Left renal cortex interstitium (tissue), 4 donors: ENCODE results near the gene ATP6V0C. TPM values are rescaled to one million over a fixed set of nuclear protein-coding genes. Genes with fewer than 3 reads are reported as not detected.
A peak's percentile ranks its signal among the peaks of the same experiment; 100 is the strongest.

Experiments
- DNase-seq, 4 donors: peaks; one replicate each; pipeline ENCODE4 v3.0.0-alpha.2; 2013; ENCODE audit warnings: low read depth in 4 of 4, low spot score in 2 of 4, missing footprints in 1 of 4
- polyA plus RNA-seq, 4 donors: library from polyadenylated mRNA; unstranded; fragments of 120-200 nt; gene quantifications; one replicate each; pipeline ENCODE4 v1.2.1, GENCODE V29; 2013; ENCODE audit not compliant: insufficient read length in 4 of 4

The ATP6V0C gene
- polyA plus RNA-seq = 100 to 1,000 TPM; 156 to 274 (median 248) TPM

DNA sequence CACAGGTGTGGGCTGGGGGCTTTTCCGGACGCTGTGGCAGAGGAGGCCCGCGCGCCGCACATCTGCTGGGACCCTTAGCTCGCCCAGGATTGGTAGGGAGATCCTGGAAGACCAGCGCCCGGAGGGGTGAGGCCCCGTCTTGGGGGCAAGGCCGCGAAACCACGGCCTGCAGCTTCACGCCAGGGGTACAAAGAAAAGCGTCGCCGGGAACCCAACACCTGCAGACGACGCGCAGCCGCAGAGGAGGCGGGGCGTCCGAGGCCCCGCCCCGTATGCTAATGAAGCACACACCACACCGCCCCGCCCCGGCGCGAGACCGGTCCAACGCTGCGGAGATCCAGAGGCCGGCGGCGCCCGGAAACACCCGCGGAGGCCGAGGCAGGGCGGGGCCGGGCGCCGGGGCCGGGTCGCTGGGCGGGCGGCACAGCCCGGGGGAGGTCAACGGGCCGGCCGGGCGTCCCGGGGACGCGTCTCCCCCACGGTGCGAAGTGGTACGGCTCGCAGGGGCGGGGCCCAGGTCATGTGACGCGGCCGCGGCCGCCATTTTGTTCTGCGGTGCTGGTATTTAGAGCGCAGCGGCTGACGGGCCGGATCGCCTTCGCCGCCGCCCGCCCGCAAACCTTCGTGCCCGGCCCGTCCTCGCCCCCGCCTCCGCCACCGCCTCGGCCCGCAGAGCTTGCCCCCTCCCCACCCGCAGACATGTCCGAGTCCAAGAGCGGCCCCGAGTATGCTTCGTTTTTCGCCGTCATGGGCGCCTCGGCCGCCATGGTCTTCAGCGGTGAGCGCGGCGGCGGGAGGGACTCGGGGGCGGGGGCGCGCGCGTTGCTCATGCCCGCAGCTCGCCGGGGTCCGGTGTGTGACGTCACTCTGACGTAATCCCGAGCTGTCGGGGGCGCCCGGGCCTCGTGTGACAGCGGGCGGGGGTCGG lies at the start of gene ATP6V0C:
Gene ATP6V0C (plus strand): TSS at position 548 of the 928 bp plus-strand sequence. CDS start 152 bp downstream, at position 700.
- DNase-seq = peak in 2 of 4 donors; percentile 84 to 87

DNA sequence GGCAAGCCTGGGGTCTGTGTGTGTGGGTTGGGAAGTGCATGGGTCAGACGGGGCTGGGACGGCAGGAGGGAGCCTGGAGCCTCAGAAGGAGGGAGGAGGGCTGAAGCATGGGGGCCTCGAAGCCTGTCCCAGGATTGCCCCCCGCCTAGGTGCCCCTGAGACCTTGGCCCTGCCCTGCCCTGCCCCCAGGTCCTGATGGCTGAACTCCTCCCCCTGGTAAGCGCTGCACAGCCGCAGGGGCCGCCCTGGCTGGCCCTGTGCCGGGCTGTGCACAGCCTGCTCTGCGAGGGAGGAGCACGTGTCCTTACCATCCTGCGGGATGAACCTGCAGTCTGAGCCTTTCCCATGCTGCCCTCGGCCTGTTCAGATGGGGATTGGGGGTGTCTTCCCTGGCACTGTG lies 49.4 kb upstream of the ATP6V0C start:
- DNase-seq = no peak

DNA sequence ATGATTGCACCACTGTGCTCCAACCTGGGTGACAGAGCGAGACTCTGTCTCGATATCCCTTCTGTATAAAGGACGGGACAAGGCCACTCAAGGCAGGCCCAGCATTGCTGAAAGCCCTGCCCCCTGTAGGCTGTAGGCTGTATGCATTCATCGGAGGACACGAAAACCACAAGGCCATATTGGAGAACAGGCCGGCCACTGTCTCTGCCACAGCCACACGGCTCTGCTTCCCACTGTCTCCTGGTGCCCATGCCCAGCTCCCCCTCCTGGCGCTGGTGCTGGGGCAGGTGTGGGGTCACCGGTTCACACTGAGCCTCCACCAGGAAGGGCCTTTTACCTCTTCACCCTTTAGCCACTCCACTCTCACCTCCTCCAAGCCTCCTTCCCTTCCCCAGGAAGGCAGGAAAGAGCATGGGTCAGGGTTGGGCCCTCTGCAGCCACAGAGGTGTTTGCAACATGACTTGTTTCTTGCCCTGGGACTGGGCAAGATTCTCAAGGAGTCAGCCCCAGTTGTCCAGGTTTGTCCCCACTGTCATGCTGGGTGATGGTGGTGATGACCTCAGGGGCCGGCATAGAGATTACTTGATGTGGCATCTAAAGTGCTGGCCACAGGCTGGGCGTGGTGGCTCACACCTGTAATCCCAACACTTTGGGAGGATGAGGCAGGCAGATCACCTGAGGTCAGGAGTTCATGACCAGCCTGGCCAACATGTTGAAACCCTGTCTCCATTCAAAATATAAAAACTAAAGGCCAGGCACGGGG lies 47.9 kb upstream of the ATP6V0C start:
- DNase-seq = no peak

DNA sequence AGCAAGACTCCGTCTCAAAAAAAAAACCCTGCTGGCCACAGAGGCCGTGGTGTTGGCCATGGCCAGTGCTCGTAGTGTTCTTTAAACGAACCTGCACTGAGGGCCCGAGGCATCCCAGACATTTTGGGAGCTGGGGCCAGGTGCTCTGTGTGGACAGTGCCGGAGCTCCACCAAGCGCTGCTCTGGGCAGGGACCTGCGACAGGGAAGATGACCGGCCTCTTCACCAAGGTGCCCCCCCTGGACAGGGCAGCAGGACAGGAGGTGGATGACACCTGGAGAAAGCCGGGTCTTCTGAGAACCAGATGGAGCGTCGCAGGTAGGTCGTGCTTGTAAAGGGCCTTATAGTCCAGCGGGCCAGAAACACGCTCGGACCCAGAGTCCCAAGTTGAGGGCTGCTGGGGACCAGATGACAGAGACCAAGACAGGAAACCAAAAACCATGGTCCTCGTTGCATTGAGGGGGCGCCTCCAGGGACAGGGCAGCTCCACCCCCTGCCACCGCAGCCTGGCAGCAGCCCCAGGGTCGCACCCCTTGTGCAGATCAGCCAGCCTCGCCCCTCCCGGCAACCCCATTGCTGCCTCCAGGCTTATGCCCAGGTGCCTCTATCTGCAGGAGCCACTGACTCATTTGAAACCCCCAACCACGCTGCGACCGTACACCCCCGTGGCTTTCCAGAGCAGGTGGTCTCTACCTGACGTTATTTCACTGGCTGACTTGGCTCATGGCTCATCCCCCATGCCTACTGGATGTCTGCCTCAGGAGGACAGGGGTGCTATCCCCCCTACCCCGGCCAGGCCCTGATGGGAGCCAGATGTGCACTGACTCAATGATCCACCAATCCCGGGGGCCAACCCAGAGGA lies 46.9 kb upstream of the ATP6V0C start:
- DNase-seq = no peak

DNA sequence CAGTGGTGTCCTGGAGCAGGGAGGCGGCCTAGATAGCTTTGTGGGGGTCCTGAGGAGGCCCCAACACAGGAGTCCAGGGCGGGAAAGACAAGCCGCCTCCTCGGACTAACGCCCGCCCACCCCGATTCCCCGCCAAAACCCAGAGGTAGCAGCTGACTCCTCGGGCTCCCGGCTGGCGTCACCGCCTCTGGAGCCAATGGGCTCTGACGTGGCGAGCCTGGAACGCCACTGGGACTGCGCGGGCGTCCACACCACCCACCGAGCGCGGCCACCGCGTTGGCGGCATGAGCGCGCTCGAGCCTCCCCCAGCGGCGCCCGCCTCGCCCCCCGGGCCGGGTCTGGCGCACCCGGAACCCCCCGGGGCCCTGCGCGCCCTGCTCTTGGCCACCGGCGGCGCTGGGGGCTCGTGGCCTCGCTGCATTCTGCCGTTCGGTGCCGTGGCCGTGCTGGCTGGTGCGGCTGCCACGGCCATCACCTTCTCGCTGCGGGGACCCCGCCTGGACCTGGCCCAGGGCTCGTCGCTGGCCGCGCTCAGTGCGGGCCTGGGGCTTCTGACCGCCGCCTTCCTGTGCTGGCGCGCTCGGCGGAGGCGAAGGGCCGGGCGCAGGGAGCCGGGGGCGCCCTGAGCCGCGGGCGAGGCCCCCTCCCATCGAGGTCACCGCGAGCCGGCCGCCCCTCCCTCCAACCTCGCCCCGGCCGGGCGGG lies 46.1 kb upstream of the ATP6V0C start:
- no peak for DNase-seq

DNA sequence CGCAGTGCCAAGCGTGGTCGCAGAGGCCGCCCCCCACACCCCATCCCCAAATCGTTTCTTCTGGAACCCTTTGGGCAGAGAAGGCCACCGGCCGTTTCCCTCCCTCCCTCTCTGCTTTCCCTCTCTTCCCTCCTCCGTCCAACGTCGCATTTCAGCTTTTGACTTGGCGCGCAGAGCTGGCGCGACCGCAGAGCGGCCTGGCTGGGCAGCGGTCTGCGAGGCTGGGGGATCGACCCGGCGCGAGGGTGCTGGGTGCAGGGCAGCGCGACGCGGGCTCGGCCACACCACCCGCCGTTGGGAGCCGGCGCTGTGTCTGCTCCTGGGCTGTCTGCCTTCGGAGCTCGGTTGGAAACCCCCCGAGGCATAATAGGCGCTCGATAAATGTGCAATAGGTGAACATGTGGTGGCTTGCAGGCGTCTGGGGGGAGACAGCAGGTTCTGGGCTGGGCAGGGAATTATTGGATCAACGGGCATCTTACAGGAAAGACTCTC lies 45.5 kb upstream of the ATP6V0C start:
- DNase-seq = no peak

DNA sequence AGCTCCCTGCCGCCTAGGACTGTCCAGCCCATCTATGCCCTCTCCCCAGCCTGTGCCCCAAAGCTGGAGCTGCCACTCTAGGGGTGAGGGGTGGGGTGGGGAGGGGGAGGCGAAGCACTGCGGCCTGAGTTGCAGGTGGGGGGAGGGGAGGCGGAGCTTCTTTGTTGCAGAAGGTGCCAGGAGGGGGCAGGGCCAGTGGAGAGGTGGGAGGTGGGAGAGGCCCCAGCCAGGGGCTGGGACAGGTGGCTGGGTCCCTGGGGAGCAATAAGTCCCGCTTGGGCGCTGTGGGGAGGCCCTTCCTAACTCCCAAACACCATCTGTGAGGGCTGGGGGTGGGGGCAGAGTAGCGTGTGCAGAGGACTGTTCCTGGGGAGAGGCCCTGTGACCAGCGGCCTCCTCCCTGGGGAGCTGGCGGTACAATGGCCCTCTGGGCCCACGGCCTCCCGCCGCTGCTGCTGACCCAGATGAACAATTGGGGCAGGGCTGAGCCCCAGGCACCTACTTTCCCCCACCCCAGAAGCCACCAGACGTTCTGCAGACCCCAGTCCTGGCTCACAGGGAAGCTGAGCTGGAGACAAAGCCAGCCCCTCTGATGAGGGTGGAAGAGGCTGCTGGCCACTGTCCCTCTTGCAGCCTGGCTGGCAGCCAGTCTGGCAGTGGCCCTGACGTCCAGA lies 44.9 kb upstream of the ATP6V0C start:
- no peak for DNase-seq

DNA sequence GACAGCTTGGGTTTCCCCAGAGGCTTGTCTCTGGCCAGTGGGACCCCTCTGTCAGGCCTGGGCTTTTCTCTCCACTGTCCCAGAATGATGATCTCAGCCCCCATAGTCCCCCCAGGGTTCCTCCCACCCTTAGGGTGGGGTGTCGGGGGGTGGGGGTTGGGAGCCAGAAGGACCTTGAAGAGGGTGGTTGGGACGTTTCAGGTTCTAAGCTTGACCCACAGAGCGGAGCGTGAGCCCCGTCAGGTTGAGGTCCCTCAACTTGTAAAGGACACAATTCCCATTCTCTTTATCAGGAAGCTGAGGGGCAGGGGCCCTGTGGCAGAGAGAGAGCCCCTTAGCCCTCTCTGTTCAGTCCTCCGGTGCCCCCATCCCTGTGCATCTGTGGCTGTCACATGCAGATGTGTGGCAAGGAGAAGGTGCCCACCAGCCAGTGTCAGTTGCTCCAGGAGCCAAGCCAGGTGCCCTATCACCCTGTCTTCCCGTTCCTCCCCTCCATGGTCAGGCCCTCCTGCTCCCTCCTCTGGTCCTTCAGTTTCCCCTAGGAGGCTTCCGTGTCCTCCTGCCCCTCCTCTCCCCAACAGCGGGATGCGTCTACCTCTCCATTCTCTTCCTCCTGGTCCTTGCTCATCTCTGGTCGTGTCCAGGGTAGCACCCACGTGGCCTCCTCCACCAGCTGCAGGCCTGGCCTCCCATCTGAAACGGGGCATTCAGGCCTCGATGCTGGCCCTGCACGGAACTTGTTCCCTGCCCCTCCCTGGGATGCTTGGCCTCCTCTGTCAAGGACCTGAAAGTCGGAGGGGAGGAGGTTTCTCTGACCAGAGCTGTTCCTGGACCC lies 44.1 kb upstream of the ATP6V0C start:
- no peak for DNase-seq

DNA sequence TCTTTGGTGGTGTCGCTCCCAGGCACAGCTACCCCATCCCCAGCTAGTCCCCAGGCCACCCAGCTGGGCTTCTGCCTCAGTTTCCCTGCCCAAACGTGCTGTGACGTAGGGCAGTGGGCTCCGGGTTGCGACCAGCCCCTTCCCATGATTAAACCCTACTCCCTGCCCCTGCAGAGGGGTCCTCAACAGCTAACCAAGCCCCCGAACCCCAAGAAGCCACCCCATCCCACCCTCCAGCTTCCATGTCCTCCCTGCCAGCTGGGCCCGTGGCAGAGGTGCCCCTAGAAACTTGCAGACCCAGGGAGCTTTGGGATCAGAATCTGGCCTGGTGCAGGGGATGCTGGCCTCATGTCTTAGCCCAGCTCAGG lies 43.5 kb upstream of the ATP6V0C start:
- DNase-seq = no peak

DNA sequence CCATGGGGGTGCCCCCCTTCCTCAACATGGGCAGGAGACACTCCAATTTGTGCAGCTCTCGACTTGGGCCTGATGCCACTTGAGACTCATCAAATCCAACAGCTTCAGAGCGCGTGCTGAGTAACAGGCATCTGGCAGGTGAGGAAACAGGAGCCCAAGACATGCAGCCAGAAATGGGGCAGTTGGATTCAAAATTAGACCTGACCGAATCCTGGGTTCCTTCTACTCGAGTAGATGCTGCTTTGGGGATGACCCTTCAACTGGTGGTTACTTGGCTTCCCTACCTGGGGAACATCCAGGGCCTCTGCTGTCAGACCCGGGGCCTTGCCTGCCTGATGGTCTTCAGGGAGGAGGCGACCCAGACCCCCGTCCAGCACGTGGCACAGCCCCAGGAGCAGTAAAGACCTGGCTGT lies 43.1 kb upstream of the ATP6V0C start:
- DNase-seq = no peak

DNA sequence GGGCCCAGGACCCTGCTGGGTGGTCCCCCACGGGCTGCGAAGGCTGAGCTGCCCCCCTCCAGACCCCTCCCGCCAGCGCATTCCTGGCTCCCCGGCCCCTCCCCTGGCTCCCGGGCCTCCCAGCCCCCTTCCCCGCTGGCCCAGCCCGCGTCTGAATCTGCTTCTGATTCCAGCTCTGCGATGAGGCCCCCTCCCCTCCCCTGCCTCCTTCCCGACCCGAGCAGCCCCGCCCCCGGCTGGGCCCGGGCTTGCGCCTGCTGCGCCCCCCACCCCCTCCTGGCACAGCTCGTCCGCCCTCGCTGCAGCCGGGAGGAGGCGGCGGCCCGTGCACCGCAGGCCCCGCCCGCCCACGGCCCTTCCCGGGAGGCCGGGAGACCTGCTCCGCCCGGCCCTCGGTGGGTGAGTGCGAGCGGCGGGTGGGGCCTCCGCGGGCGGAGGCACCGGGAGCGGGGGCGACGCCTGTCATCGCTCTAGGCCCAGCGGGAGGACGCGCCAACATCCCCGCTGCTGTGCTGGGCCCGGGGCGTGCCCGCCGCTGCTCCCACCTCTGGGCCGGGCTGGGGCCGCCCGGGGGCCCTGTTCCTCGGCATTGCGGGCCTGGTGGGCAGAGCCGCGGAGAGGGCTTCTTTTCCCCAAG lies 42.6 kb upstream of the ATP6V0C start, which contains the start of gene NTN3:
Gene NTN3 (plus strand): TSS at position 282 of the 637 bp plus-strand sequence. CDS start 405 bp downstream, outside the sequence.
- DNase-seq = no peak

DNA sequence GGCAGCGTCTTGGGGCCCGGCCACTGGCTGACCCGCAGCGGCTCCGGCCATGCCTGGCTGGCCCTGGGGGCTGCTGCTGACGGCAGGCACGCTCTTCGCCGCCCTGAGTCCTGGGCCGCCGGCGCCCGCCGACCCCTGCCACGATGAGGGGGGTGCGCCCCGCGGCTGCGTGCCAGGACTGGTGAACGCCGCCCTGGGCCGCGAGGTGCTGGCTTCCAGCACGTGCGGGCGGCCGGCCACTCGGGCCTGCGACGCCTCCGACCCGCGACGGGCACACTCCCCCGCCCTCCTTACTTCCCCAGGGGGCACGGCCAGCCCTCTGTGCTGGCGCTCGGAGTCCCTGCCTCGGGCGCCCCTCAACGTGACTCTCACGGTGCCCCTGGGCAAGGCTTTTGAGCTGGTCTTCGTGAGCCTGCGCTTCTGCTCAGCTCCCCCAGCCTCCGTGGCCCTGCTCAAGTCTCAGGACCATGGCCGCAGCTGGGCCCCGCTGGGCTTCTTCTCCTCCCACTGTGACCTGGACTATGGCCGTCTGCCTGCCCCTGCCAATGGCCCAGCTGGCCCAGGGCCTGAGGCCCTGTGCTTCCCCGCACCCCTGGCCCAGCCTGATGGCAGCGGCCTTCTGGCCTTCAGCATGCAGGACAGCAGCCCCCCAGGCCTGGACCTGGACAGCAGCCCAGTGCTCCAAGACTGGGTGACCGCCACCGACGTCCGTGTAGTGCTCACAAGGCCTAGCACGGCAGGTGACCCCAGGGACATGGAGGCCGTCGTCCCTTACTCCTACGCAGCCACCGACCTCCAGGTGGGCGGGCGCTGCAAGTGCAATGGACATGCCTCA lies 41.9 kb upstream of the ATP6V0C start:
- DNase-seq = no peak

DNA sequence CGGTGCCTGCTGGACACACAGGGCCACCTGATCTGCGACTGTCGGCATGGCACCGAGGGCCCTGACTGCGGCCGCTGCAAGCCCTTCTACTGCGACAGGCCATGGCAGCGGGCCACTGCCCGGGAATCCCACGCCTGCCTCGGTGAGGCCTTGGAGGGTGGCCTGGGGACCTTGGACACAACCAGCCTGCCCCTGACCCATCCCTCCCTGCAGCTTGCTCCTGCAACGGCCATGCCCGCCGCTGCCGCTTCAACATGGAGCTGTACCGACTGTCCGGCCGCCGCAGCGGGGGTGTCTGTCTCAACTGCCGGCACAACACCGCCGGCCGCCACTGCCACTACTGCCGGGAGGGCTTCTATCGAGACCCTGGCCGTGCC lies 41.3 kb upstream of the ATP6V0C start:
- DNase-seq = no peak

DNA sequence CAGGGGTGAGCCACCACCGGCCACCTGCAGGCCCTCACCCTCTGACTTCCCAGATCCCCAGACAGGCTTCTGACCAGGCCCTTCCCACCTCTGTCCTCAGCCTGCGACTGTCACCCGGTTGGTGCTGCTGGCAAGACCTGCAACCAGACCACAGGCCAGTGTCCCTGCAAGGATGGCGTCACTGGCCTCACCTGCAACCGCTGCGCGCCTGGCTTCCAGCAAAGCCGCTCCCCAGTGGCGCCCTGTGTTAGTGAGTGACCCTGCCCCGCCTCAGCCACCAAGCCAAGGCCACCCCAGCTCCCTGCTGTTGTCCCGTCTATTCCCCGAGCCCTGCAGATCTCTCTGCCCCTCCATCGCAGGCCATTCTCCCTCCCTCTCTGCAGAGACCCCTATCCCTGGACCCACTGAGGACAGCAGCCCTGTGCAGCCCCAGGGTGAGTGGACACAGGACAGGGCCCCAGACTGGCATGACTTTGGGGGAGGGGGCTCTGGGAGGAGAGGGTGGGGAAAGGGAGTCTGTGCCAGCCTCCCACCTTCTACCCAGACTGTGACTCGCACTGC lies 40.8 kb upstream of the ATP6V0C start:
- DNase-seq = no peak

DNA sequence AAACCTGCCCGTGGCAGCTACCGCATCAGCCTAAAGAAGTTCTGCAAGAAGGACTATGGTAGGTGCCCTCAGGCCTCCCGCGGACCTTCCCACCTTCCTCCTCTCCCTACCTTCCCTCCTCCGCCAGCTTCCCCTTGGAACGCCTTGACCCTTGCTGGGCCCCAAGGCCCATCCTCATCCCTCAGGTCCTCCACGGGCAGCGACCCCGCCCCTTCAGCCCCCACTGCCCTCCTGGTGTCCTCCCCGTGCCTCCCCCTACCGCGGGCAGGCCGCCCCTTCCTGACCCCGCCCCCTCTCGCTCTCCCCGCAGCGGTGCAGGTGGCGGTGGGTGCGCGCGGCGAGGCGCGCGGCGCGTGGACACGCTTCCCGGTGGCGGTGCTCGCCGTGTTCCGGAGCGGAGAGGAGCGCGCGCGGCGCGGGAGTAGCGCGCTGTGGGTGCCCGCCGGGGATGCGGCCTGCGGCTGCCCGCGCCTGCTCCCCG lies 40.3 kb upstream of the ATP6V0C start:
- no peak for DNase-seq
